NB4 (cell line): Measurements from ENCODE around the gene YWHAE.

Experiments
- CTCF ChIP-seq: IDR thresholded peaks from one replicate; pipeline ENCODE4 v1.5.1; 2012; ENCODE audit warnings: low read depth, low read length
- MYC ChIP-seq: IDR thresholded peaks from 2 replicates; pipeline ENCODE4 v1.6.1; 2011; ENCODE audit warnings: low read depth, low read length
- POLR2A ChIP-seq: IDR thresholded peaks from 2 replicates; pipeline ENCODE4 v1.6.1; 2011; ENCODE audit warnings: mild to moderate bottlenecking; ENCODE audit not compliant: insufficient read length; ENCODE audit errors: extremely low read depth

DNA sequence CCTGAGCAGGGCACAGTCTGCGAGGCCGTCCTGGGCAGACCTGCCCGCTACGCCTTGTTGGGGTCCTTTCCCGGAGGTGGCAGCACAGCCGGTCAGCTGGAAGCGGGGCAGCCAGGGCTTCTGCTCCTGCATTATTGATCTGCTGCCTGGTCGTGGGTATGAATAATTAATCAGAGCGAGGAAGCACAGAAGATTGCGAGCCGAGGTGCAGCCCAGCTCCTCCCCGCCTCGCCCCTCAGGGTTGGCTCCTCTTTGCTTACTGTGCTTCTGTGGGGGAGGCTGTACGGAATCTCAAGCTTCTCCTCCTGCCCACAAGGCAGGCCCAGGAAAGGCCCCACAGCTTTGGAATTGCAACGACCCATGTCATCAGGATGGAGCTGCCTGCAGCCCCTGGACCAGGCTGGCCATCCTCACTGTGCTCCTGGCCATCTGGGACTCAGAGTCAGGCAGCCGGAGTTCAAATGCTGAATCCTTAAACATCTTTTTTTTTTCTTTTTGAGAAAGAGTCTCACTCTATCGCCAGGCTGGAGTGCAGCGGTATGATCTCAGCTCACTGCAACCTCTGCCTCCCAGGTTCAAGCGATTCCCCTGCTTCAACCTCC, 95.0 kb downstream of the YWHAE start:
- no peak for TF ChIP-seq CTCF
- no peak for TF ChIP-seq MYC
- no peak for TF ChIP-seq POLR2A
